H1 (cell line): ENCODE data around the gene PMM2. TPM values are rescaled to one million over a fixed set of nuclear protein-coding genes. Genes with fewer than 3 reads are reported as not detected.

ENCODE experiments used
- CTCF ChIA-PET: fragments of 300-600 bp; sonication (Branson Sonifier 250); formaldehyde crosslinking; loops from one replicate; lab custom pipeline; 2021; ENCODE audit not compliant: partially characterized antibody; lab: Charles Lee
- POLR2A ChIA-PET: fragments of 300-600 bp; sonication (Branson Sonifier 250); formaldehyde crosslinking; loops from one replicate; lab custom pipeline; 2021; ENCODE audit warnings: inconsistent platforms; ENCODE audit not compliant: partially characterized antibody; lab: Charles Lee
- DNase-seq, 2 experiments: peaks; one replicate each; pipeline versions ENCODE4 v3.0.0 to v3.0.0-alpha.2; 2010 to 2022; ENCODE audit warnings: low spot score in 2 of 2, low read depth in 1 of 2, mixed read lengths in 1 of 2
- FAIRE-seq: peaks from 2 replicates; lab custom pipeline; 2011; peaks lifted over from hg19 to GRCh38; lab: Jason Lieb, UNC
- H2AFZ ChIP-seq: 2 replicates; pipeline ENCODE4 v1.8.1; 2012; ENCODE audit warnings: low read length, inconsistent platforms
- H2AK5ac ChIP-seq: 2 replicates; pipeline ENCODE4 v1.6.1; 2013; ENCODE audit warnings: low read depth, low read length
- H2BK120ac ChIP-seq: replicated peaks from 2 replicates; pipeline ENCODE3; 2013; ENCODE audit warnings: low read depth, low read length, inconsistent platforms
- H2BK12ac ChIP-seq: 2 replicates; pipeline ENCODE4 v1.6.1; 2013; ENCODE audit warnings: low read depth, low read length
- H2BK15ac ChIP-seq: 2 replicates; pipeline ENCODE4 v1.6.1; 2013; ENCODE audit warnings: low read length
- H2BK20ac ChIP-seq: 2 replicates; pipeline ENCODE4 v1.6.1; 2013; ENCODE audit warnings: low read length
- H2BK5ac ChIP-seq: 2 replicates; pipeline ENCODE4 v1.6.1; 2013; ENCODE audit warnings: low read depth, low read length
- H3K14ac ChIP-seq: 2 replicates; pipeline ENCODE4 v1.6.1; 2013; ENCODE audit warnings: inconsistent platforms; ENCODE audit not compliant: insufficient read length
- H3K18ac ChIP-seq: 2 replicates; pipeline ENCODE4 v1.6.1; 2013; ENCODE audit warnings: low read length; ENCODE audit errors: extremely low read depth
- H3K23ac ChIP-seq: 2 replicates; pipeline ENCODE4 v1.6.1; 2013; ENCODE audit warnings: inconsistent platforms; ENCODE audit not compliant: insufficient read length
- H3K23me2 ChIP-seq: 2 replicates; pipeline ENCODE4 v1.6.1; 2013; ENCODE audit warnings: low read depth, low read length
- H3K27ac ChIP-seq: 2 replicates; pipeline ENCODE4 v1.6.1; 2011; ENCODE audit warnings: low read depth, low read length, inconsistent platforms
- H3K27me3 ChIP-seq, 4 experiments: replicated peaks in 1 of 4; 1 replicate in 1 of 4; 2 replicates in 3 of 4; pipeline versions ENCODE4 v1.6.1 to v1.8.1; 2011 to 2013; ENCODE audit warnings: low read length in 3 of 4, mild to moderate bottlenecking in 3 of 4, inconsistent platforms in 2 of 4, mixed read lengths in 2 of 4, moderate library complexity in 1 of 4; ENCODE audit not compliant: control insufficient read depth in 3 of 4, insufficient read depth in 3 of 4; ENCODE audit errors: extremely low read depth in 1 of 4
- H3K36me3 ChIP-seq, 4 experiments: 2 replicates each; pipeline versions ENCODE4 v1.6.1 to v1.8.1; 2011 to 2013; ENCODE audit warnings: mild to moderate bottlenecking in 4 of 4, low read length in 3 of 4, moderate library complexity in 2 of 4, control low read depth in 1 of 4, inconsistent platforms in 1 of 4; ENCODE audit not compliant: insufficient read depth in 4 of 4, control insufficient read depth in 2 of 4
- H3K4ac ChIP-seq: replicated peaks from 2 replicates; pipeline ENCODE3; 2013; ENCODE audit warnings: low read length, low read depth, mixed read lengths, inconsistent platforms; ENCODE audit not compliant: insufficient read length
- H3K4me1 ChIP-seq, 4 experiments: replicated peaks in 1 of 4; 1 replicate in 1 of 4; 2 replicates in 3 of 4; pipeline versions ENCODE4 v1.6.1 to v1.8.1; 2011 to 2013; ENCODE audit warnings: low read length in 3 of 4, inconsistent platforms in 2 of 4, mixed read lengths in 1 of 4; ENCODE audit not compliant: insufficient read depth in 4 of 4, control insufficient read depth in 3 of 4
- H3K4me2 ChIP-seq, 2 experiments: 2 replicates each; pipeline versions ENCODE4 v1.6.1 to v1.8.1; 2011 to 2013; ENCODE audit warnings: low read depth in 2 of 2, low read length in 2 of 2, control low read depth in 1 of 2, inconsistent platforms in 1 of 2, mild to moderate bottlenecking in 1 of 2; ENCODE audit not compliant: insufficient read depth in 1 of 2
- H3K4me3 ChIP-seq, 4 experiments: fragments of 200-600, 300-600 bp in 1 of 4; sonication (generic), shearing (Covaris generic), sonication (Bioruptor Twin) in 1 of 4; 2 replicates each; pipeline versions ENCODE4 v1.5.1 to v1.8.1; 2011 to 2016; ENCODE audit warnings: low read length in 4 of 4, low read depth in 3 of 4, control low read depth in 2 of 4, inconsistent platforms in 2 of 4, mild to moderate bottlenecking in 2 of 4, mixed read lengths in 1 of 4, moderate library complexity in 1 of 4; ENCODE audit not compliant: insufficient read depth in 2 of 4; ENCODE audit errors: extremely low read depth in 1 of 4
- H3K56ac ChIP-seq: replicated peaks from 2 replicates; pipeline ENCODE3; 2013; ENCODE audit warnings: low read depth, mild to moderate bottlenecking, mixed read lengths, low read length, inconsistent platforms; ENCODE audit not compliant: insufficient read length
- H3K79me1 ChIP-seq: 2 replicates; pipeline ENCODE4 v1.6.1; 2013; ENCODE audit warnings: low read depth, low read length, control low read depth
- H3K79me2 ChIP-seq, 2 experiments: 2 replicates each; pipeline versions ENCODE4 v1.6.1 to v1.8.1; 2012 to 2013; ENCODE audit warnings: low read length in 2 of 2, mild to moderate bottlenecking in 2 of 2, inconsistent platforms in 1 of 2; ENCODE audit not compliant: insufficient read depth in 2 of 2, control insufficient read depth in 1 of 2
- H3K9ac ChIP-seq, 4 experiments: replicated peaks in 1 of 4; 1 replicate in 1 of 4; 2 replicates in 3 of 4; pipeline versions ENCODE4 v1.6.1 to v1.8.1; 2011 to 2013; ENCODE audit warnings: low read depth in 3 of 4, low read length in 3 of 4, control low read depth in 2 of 4, mild to moderate bottlenecking in 2 of 4, moderate library complexity in 2 of 4, inconsistent platforms in 1 of 4; ENCODE audit errors: extremely low read depth in 1 of 4
- H3K9me3 ChIP-seq, 2 experiments: 2 replicates each; pipeline versions ENCODE4 v1.6.1 to v1.8.1; 2012 to 2013; ENCODE audit warnings: mild to moderate bottlenecking in 2 of 2, moderate library complexity in 2 of 2, control low read depth in 1 of 2, inconsistent platforms in 1 of 2, low read depth in 1 of 2, low read length in 1 of 2, mixed read lengths in 1 of 2; ENCODE audit not compliant: insufficient read depth in 2 of 2
- H4K20me1 ChIP-seq, 2 experiments: replicated peaks in 1 of 2; 2 replicates each; pipeline versions ENCODE3 to v1.8.1; 2011 to 2013; ENCODE audit warnings: inconsistent platforms in 2 of 2, low read length in 2 of 2, mild to moderate bottlenecking in 1 of 2; ENCODE audit not compliant: insufficient read depth in 2 of 2, control insufficient read depth in 1 of 2
- H4K5ac ChIP-seq: 2 replicates; pipeline ENCODE4 v1.6.1; 2013; ENCODE audit warnings: low read length, low read depth, mixed read lengths, inconsistent platforms; ENCODE audit not compliant: insufficient read length
- H4K8ac ChIP-seq: 2 replicates; pipeline ENCODE4 v1.8.0; 2013; ENCODE audit warnings: mild to moderate bottlenecking, moderate library complexity, low read length, inconsistent platforms; ENCODE audit not compliant: insufficient read depth; ENCODE audit errors: extremely low read depth
- H4K91ac ChIP-seq: replicated peaks from 2 replicates; pipeline ENCODE3; 2013; ENCODE audit warnings: low read length, mixed read lengths, inconsistent platforms; ENCODE audit not compliant: insufficient read length
- CEBPB ChIP-seq: IDR thresholded peaks from 2 replicates; pipeline ENCODE4 v1.6.1; 2012; ENCODE audit warnings: low read depth, low read length
- CTCF ChIP-seq, 3 experiments: IDR thresholded peaks; 1 replicate in 2 of 3; 2 replicates in 1 of 3; pipeline versions ENCODE4 v1.5.1 to v1.6.1; 2011; ENCODE audit warnings: low read length in 3 of 3, mild to moderate bottlenecking in 3 of 3, inconsistent platforms in 2 of 3, low read depth in 1 of 3, moderate library complexity in 1 of 3; ENCODE audit not compliant: insufficient read depth in 1 of 3; ENCODE audit errors: control extremely low read depth in 1 of 3
- GTF2F1 ChIP-seq: IDR thresholded peaks from 2 replicates; pipeline ENCODE4 v1.6.1; 2012; ENCODE audit warnings: low read depth, low read length, improper control_type of control experiment, borderline replicate concordance
- POLR2A ChIP-seq, 2 experiments: IDR thresholded peaks; 1 replicate in 1 of 2; 2 replicates in 1 of 2; pipeline ENCODE4 v1.6.1; 2011; ENCODE audit warnings: low read depth in 2 of 2, low read length in 2 of 2, mild to moderate bottlenecking in 2 of 2; ENCODE audit errors: control extremely low read depth in 1 of 2
- TCF12 ChIP-seq: IDR thresholded peaks from 2 replicates; pipeline ENCODE4 v1.6.1; 2011; ENCODE audit warnings: low read depth, mild to moderate bottlenecking, low read length
- WGBS, 2 experiments: shearing (Covaris generic) in 1 of 2; methylation state at CpG; one replicate each; pipeline versions ENCODE4 v1.1.6 to v1.1.7; 2013 to 2015; ENCODE audit warnings: low lambda C conversion rate in 2 of 2, mixed read lengths in 2 of 2, inconsistent platforms in 1 of 2, low coverage in 1 of 2, missing lambda C conversion rate in 1 of 2; ENCODE audit not compliant: insufficient replicate concordance in 2 of 2, insufficient coverage in 1 of 2, insufficient read length in 1 of 2; ENCODE audit errors: extremely low coverage in 1 of 2, missing lambda C conversion rate in 1 of 2; 5-methylcytosine and 5-hydroxymethylcytosine counted together
- polyA plus RNA-seq, 7 experiments: library from polyadenylated mRNA; depleted of rRNA in 3 of 7; stranded (reverse) in 5 of 7; unstranded in 2 of 7; fragments of >200 nt in 5 of 7; fragments of 200-250 nt in 2 of 7; gene quantifications; 1 replicate in 5 of 7; 2 replicates in 1 of 7; 4 replicates in 1 of 7; pipeline versions ENCODE4 v1.2.1 to v1.2.3, GENCODE V29; 2011 to 2013; ENCODE audit warnings: missing spikeins in 2 of 7, mixed read lengths in 2 of 7
- total RNA-seq: library from RNA; stranded (reverse); fragmentation: NEBNext Ultra II Directional; extraction: Animal tissue kit (Norgen Biotek cat#: 25700); gene quantifications from 2 replicates; pipeline ENCODE4 v1.2.1, GENCODE V29; 2021

PMM2 gene
- total and polyA plus RNA-seq, 2 of the 8 experiments (the other 6 are each of a cell fraction or from before 2014, with no cell fraction given), result 26.2 to 49.4 TPM

DNA sequence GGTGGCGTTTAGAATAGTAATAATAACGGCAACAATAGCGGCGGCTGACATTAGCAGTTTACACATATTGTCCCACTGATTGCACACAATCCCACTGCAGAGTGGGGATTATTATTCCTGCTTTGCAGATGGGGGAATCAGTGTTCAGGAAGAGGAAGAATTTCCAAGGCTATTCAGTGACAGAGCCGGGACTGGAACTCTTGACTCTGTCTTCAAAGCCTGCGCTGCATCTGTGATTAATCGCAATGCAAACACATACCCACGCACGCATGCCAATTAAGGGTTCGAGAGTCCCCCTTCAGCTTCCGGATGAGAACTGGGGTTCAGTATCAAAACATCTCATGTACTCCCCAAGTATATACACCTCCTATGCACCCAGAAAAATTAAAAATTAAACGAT lies 29.4 kb upstream of the PMM2 start:
- no peaks in the 10 kb centered on the region for H3K36me3 ChIP-seq
- H3K9ac ChIP-seq, result no peak overlapping the region
- no peak overlapping the region for H3K4ac ChIP-seq
- H3K18ac ChIP-seq, result no peak overlapping the region
- no peak overlapping the region for H2AFZ ChIP-seq
- H3K79me2 ChIP-seq, result no peaks in the 10 kb centered on the region
- DNase-seq, result no peak
- TF ChIP-seq CTCF (IDR thresholded peaks at IDR 0.05; ENCODE audit: control extremely low read depth in 1 of 3, insufficient read depth in 1 of 3, low read depth in 1 of 3, low read length in 3 of 3), result no peak
- no peak for TF ChIP-seq TCF12
- TF ChIP-seq GTF2F1, result no peak
- TF ChIP-seq CEBPB, result no peak
- no peak for TF ChIP-seq POLR2A (IDR thresholded peaks at IDR 0.05; ENCODE audit: control extremely low read depth in 1 of 2, low read depth in 2 of 2, low read length in 2 of 2)
- H3K9me3 ChIP-seq, result no peaks in the 10 kb centered on the region
- H2BK5ac ChIP-seq, result no peak overlapping the region
- 94% methylated on average over 12 of the region's 12 CpGs; no CpG with 5 or more reads in 1 of the 2 experiments for WGBS, 2 experiments
- no peak for FAIRE-seq
- H3K56ac ChIP-seq, result no peak overlapping the region
- H3K23ac ChIP-seq, result no peak overlapping the region
- peaks cover 0 to 11% (median 5%) of the 10 kb centered on the region in 4 experiments; a peak in 4 of 7 replicates for H3K4me1 ChIP-seq
- no peak overlapping the region for H3K4me2 ChIP-seq
- H2BK20ac ChIP-seq, result no peak overlapping the region
- H3K27ac ChIP-seq, result no peak overlapping the region
- no peak overlapping the region for H2BK15ac ChIP-seq
- no peak overlapping the region for H3K4me3 ChIP-seq
- H3K27me3 ChIP-seq, result no peaks in the 10 kb centered on the region
- ChIA-PET CTCF (no interaction called here), POLR2A (no interaction called here)
- no peak overlapping the region for H4K8ac ChIP-seq
- H4K91ac ChIP-seq, result no peak overlapping the region
- no peaks in the 10 kb centered on the region for H4K20me1 ChIP-seq
- H3K79me1 ChIP-seq, result no peaks in the 10 kb centered on the region
- no peak overlapping the region for H2BK120ac ChIP-seq
- H3K23me2 ChIP-seq, result no peaks in the 10 kb centered on the region
- H4K5ac ChIP-seq, result no peak overlapping the region
- H2AK5ac ChIP-seq, result no peak overlapping the region
- no peak overlapping the region for H2BK12ac ChIP-seq
- no peak overlapping the region for H3K14ac ChIP-seq
